AML-193 (cell line): ENCODE data around the gene CA12.

Experiments
- DNase-seq, 2 experiments: peaks; one replicate each; lab custom pipeline; 2025; lab: John Stamatoyannopoulos, UW

Gene CA12

GRCh38 chr15:63401714-63402497, 20.3 kb upstream of the CA12 start:
- no peak for DNase-seq

GRCh38 chr15:63401078-63401477, 19.4 kb upstream of the CA12 start:
- DNase-seq = no peak

GRCh38 chr15:63398456-63398855, 16.8 kb upstream of the CA12 start:
- DNase-seq = no peak

- DNase-seq = no peak
Measured at GRCh38 chr15:63396152-63396928, 14.7 kb upstream of the CA12 start.

GRCh38 chr15:63395730-63396151, 14.1 kb upstream of the CA12 start:
- no peak for DNase-seq

GRCh38 chr15:63392361-63393009, 10.8 kb upstream of the CA12 start:
- DNase-seq = no peak

- DNase-seq = no peak
Measured at GRCh38 chr15:63391669-63392360, 10.2 kb upstream of the CA12 start.

- no peak for DNase-seq
Measured at GRCh38 chr15:63390689-63391088, 9.0 kb upstream of the CA12 start.

GRCh38 chr15:63389902-63390670, 8.4 kb upstream of the CA12 start:
- no peak for DNase-seq

- no peak for DNase-seq
Measured at GRCh38 chr15:63388511-63388910, 6.9 kb upstream of the CA12 start.

- DNase-seq = no peak
Measured at GRCh38 chr15:63387748-63388493, 6.3 kb upstream of the CA12 start.

- no peak for DNase-seq
Measured at GRCh38 chr15:63385911-63386531, 4.4 kb upstream of the CA12 start.

GRCh38 chr15:63384906-63385305, 3.3 kb upstream of the CA12 start:
- DNase-seq = no peak

GRCh38 chr15:63382966-63383710, 1.5 kb upstream of the CA12 start:
- no peak for DNase-seq

- no peak for DNase-seq
Measured at GRCh38 chr15:63380808-63381282, 801 bp downstream of the CA12 start.

GRCh38 chr15:63380151-63380807, 1.4 kb downstream of the CA12 start:
- no peak for DNase-seq

GRCh38 chr15:63379492-63380150, 2.0 kb downstream of the CA12 start:
- DNase-seq = no peak

- DNase-seq = no peak
Measured at GRCh38 chr15:63378946-63379345, 2.7 kb downstream of the CA12 start.
